IPS-20b (cell line): ENCODE data around the gene KCNK7.

Experiments
- H3K27ac ChIP-seq: one replicate; pipeline ENCODE4 v1.5.1; 2013; ENCODE audit warnings: low read length
- H3K27me3 ChIP-seq: 2 replicates; pipeline ENCODE4 v1.6.1; 2013; ENCODE audit warnings: mild to moderate bottlenecking, low read length, inconsistent platforms; ENCODE audit not compliant: insufficient read depth
- H3K36me3 ChIP-seq: 2 replicates; pipeline ENCODE4 v1.6.1; 2013; ENCODE audit warnings: low read depth, mild to moderate bottlenecking, inconsistent platforms, low read length, moderate library complexity; ENCODE audit not compliant: insufficient read depth
- H3K4me1 ChIP-seq: 2 replicates; pipeline ENCODE4 v1.6.1; 2013; ENCODE audit warnings: mild to moderate bottlenecking, control low read depth, inconsistent platforms, low read length, moderate library complexity; ENCODE audit not compliant: insufficient read depth
- H3K4me3 ChIP-seq: 2 replicates; pipeline ENCODE4 v1.5.1; 2013; ENCODE audit warnings: mild to moderate bottlenecking, low read length, inconsistent platforms
- H3K9ac ChIP-seq: 2 replicates; pipeline ENCODE4 v1.6.1; 2013; ENCODE audit warnings: low read depth, mild to moderate bottlenecking, inconsistent platforms, low read length, moderate library complexity
- H3K9me3 ChIP-seq: 2 replicates; pipeline ENCODE4 v1.6.1; 2013; ENCODE audit warnings: mild to moderate bottlenecking, low read depth, low read length, inconsistent platforms; ENCODE audit not compliant: insufficient read depth

Gene KCNK7

DNA sequence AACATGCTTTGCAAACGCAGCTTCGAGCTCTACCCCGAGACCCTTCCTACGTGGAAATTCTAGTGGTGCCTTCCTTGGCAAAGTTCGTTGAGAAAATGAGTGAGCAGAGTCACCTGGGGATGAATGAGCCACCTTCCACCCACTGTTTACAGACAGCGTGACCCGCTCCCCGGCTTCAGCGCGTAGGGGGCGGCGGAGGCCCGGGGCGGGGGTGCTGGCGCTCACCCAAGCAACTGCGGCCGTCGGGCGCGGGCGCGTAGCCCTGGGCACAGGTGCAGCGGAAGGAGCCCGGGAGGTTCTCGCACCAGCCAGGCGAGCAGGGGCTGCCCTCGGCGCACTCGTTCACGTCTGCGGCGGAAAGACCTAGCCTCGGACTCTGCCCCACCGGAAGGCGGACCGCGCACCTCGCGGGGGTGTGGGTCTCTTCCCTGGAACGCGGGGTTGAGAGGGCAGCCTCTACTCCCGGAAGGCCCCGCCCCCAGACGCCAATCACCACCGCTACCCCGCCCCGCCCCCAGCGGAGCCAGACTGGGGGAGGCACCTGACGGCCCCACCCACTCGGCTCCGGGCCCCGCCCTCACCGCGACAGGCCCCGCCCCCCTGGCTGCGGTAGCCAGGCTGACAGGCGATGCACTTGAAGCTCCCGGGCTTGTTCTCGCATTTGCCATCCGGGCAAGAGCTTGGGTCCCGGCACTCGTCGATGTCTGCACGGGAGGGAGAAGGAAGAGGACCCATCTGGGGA is 49.2 kb downstream of the KCNK7 start:
- Histone ChIP-seq H3K27me3 (peaks cover 90% of the 10 kb centered on the region), H3K36me3 (no peaks in the 10 kb centered on the region), H3K4me3 (peak overlapping the region; percentile 67), H3K27ac (no peak overlapping the region), H3K9me3 (no peaks in the 10 kb centered on the region), H3K4me1 (no peaks in the 10 kb centered on the region; the same call in 1 of the 2 replicates), H3K9ac (no peak overlapping the region)

DNA sequence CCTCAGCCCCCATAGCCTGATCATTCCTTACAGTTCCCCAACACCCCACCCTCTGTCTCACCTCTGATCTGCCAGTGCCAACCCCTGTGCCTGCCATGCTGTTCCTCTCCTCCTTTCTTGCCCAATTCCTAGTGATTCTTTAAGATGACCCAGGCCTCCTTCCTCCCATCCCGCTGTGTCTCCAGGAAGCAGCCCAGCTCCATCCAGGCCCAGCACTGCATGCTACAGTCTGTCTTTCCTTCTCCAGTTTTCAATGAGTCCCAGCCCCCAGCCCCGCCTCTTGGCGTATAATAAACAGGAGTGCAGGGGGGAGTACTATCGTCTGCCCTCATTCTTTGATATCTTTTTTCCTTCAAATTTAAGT is 49.8 kb downstream of the KCNK7 start:
- H3K4me1 ChIP-seq = no peaks in the 10 kb centered on the region; the same call in 1 of the 2 replicates
- no peak overlapping the region for H3K9ac ChIP-seq
- peaks cover 91% of the 10 kb centered on the region for H3K27me3 ChIP-seq
- H3K36me3 ChIP-seq = no peaks in the 10 kb centered on the region
- peak overlapping the region; percentile 67 for H3K4me3 ChIP-seq
- no peaks in the 10 kb centered on the region for H3K9me3 ChIP-seq
- H3K27ac ChIP-seq = no peak overlapping the region
